HG03280 (cell line): ENCODE data around the gene SLC37A3.
"Not testable (repeated sequence)": the region's sequence is repeated elsewhere in the genome, so short reads cannot be mapped to it uniquely, and the experiment has no call there.

ENCODE experiments used
- ATAC-seq: cut with Tn5 transposase; IDR thresholded peaks from one replicate; pipeline ENCODE4 v1.9.1; 2021; ENCODE audit warnings: mild to moderate bottlenecking, moderate library complexity; ENCODE audit not compliant: unreplicated experiment

The SLC37A3 gene

GRCh38 chr7:140349144-140349771 lies 49.1 kb downstream of the SLC37A3 start:
- no peak for ATAC-seq

DNA sequence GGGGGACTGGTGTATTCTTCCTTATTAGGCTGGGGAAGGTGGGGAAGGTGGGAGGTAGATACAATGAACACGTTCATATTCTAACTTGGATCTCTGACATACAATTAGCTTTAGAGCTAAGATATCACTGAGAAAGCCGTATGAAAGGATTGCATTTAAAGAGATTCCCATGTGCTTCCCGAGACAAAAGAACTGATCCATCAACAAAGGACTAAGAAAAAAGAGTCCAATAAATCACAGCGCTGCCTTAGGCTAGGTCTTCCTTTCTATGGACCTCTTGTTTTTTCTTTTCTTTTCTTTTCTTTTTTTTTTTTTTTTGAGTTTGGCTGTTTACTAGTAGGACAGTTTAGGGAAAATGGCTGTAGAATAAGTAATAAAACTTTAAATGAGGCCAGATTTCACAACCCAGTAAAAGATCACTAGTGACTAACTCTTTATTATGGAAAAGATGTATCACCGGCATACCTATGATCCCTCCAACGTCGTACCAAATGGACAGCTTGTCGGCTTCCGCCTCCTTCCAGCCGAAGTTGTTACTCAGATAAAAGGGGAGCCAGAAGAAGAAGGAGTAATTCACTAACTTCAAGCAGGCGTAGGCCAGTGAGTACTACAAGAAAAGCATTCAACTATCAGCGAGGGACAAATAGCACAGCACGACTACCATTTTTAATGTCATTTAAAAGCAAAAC lies 50.0 kb downstream of the SLC37A3 start:
- no peak for ATAC-seq

GRCh38 chr7:140347218-140347617 lies 51.1 kb downstream of the SLC37A3 start:
- ATAC-seq: no peak

DNA sequence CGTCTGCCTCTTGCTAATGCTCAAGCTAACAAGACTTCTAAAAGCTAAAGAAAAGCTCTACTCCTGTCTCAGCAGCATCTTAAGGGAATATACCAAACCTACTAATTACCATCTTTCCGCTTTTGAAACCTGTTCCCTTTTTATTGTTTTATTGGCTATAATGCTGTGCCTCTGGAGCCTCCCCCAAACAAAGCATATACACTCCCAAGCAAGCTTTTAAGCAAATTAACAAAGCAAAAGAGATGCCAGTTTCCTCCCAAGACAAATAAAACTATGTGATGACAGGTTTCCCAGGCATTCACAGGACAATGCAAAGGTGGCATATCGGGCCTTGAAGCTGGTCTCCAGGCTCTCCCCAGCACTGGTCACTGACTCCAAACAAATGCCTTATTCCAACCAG lies 52.9 kb downstream of the SLC37A3 start:
- no peak for ATAC-seq

- no peak for ATAC-seq
These were observed 55.4 kb downstream of the SLC37A3 start for GRCh38 chr7:140342727-140343514.

GRCh38 chr7:140338959-140339358 lies 59.4 kb downstream of the SLC37A3 start:
- not testable (repeated sequence) for ATAC-seq

GRCh38 chr7:140334341-140335057 lies 63.8 kb downstream of the SLC37A3 start:
- ATAC-seq: no peak

GRCh38 chr7:140333686-140334085 lies 64.6 kb downstream of the SLC37A3 start:
- ATAC-seq: no peak

GRCh38 chr7:140333223-140333622 lies 65.1 kb downstream of the SLC37A3 start:
- no peak for ATAC-seq

DNA sequence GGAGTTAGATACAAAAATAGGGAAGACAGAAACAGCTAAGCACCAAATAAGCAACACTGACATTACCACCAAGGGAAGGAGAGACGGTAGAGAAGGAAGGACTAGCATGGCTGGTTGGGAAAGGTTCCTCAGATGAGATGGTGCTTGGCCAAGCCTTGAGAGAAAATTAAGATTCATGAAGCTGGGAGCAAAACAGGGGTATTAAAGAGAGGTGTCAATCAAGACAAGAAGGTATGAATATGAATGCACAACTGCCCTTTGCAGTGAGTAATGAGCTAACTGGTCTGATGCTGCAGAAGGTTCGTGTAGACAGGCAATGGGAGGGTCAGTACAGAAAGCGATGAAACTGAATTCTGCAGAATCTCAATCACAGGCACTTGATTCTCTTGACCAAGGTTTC lies 67.7 kb downstream of the SLC37A3 start:
- ATAC-seq: no peak

- no peak for ATAC-seq
These were observed 68.2 kb downstream of the SLC37A3 start for GRCh38 chr7:140330128-140330527.

- ATAC-seq: no peak
These were observed 71.1 kb downstream of the SLC37A3 start for GRCh38 chr7:140327261-140327661.

- ATAC-seq: no peak
These were observed 72.0 kb downstream of the SLC37A3 start for GRCh38 chr7:140326116-140326928.

DNA sequence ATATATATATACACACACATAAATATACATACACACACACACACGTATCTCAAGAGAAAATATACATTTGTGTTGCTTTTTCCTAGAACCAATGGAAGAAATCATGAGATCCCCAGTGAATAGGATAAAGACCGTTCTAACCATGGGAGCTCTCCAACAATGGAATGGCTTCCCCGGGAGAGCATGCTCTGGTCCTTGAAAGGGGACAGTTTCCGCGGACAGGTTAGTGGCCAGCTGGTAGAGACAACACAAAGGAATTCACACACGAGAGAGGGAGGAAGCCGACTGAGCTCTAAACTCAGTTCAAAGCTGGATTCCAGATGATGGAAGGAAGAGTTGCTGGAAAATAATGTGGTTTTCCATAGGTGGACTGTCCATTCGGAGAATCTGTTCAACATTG lies 72.7 kb downstream of the SLC37A3 start:
- no peak for ATAC-seq

DNA sequence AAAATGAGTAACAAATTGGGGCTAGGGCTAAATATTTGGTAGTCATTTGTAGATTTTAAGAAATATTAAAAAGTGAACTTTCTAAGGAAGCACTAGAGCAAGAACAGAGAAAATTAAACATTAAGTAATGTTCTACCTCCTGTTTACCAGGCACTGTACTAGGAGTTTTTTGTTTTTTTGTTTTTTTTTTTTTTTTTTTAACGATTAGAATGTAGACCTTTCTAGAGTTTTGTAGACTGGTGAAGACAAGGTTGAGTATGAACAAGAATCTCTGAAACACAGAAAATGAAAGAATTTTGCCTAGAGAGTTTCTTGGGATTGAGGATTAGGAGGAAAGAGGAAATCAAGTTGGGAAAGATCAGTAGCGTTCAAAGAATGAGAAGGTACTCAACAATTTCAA lies 73.6 kb downstream of the SLC37A3 start:
- ATAC-seq: no peak

GRCh38 chr7:140322759-140323158 lies 75.6 kb downstream of the SLC37A3 start:
- ATAC-seq: no peak

- ATAC-seq: not testable (repeated sequence)
These were observed 78.3 kb downstream of the SLC37A3 start for GRCh38 chr7:140320078-140320477.

GRCh38 chr7:140317999-140318398 lies 80.3 kb downstream of the SLC37A3 start:
- no peak for ATAC-seq

DNA sequence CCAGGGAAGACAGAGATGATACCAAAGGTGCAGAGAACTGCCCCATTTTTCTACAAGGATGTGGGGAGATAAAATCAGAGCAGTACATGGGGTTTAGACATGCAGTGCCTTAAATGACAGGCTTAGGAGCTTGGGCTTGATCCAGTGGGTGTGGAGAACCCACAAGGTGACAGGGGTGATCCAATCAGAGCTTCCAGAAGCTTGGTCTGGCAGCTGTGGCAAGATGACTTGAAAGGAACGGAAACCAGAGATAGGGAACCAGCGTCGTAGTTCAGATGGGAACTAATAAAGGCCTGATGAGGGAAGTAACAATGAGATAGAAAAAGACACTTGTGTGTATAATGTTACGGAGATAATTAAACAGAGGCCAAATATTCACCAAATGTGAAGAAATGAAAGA lies 80.7 kb downstream of the SLC37A3 start:
- no peak for ATAC-seq

DNA sequence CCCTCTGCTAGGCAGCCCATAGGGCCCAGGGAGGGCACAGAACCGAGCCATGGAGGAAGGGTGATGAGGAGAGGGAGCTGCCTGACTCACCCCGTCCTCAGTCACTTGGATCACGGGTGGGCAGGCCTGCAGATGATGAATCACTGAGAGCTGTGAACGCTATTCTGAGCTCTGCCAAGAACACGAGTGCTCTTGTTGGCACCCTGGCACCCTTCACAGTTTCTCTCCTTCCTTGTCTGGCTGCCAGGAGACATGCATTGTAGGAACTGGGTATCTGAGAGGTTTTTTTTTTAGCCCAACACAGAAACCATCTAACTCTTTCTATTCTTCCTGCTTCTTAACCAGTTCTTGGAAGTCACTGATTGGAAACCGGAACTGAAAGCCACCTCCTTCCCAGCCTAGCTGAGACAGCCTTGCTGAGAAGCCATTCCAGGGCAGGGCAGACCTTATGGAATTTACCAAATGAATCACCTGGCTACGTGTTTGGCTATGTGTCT lies 82.1 kb downstream of the SLC37A3 start:
- no peak for ATAC-seq
